ENCODE measurements around the gene CCDC33. TPM values are rescaled to one million over a fixed set of nuclear protein-coding genes. Genes with fewer than 3 reads are reported as not detected.

Gene CCDC33
- total RNA-seq, 1 experiment from 2014 or later = 0.15 TPM

GRCh38 chr15:74240002-74240568 is 4.0 kb downstream of the CCDC33 start:
- Histone ChIP-seq H3K9me2 (ENCODE audit: insufficient read depth) (no peaks in the 10 kb centered on the region), H3K4me1 (ENCODE audit: control insufficient read depth in 1 of 2, insufficient read depth in 2 of 2, low read length in 2 of 2) (peaks cover 38 to 46% of the 10 kb centered on the region in 2 experiments), H3K9ac (ENCODE audit: low read length) (no peak overlapping the region), H3K27me3 (ENCODE audit: insufficient read depth, low read length) (no peaks in the 10 kb centered on the region), H4K20me1 (ENCODE audit: insufficient read depth) (no peaks in the 10 kb centered on the region), H3K9me3 (ENCODE audit: control insufficient read depth in 1 of 2, insufficient read depth in 1 of 2, low read depth in 1 of 2, low read length in 2 of 2) (no peaks in the 10 kb centered on the region), H3K27ac (ENCODE audit: low read depth, low read length) (peak overlapping the region; percentile 64), H3K4me3 (replicated peaks in 1 of 2; ENCODE audit: low read depth in 1 of 2, low read length in 2 of 2) (0 out of 4 replicates have a peak overlapping the region, but pooled peaks of 1 of the 2 experiments have one; percentile 9), H3K4me2 (ENCODE audit: low read length) (peak overlapping the region; percentile 60), H3K79me2 (ENCODE audit: insufficient read depth, low read length) (no peaks in the 10 kb centered on the region), H2AFZ (ENCODE audit: low read depth, low read length, poor library complexity, severe bottlenecking) (no peak overlapping the region), H3K36me3 (ENCODE audit: control insufficient read depth in 1 of 2, insufficient read depth in 2 of 2, low read length in 2 of 2) (no peaks in the 10 kb centered on the region)
- DNase-seq (ENCODE audit: low read depth, low spot score) (peak; percentile 88), ATAC-seq (peak; percentile 96)
- RAD21 ChIA-PET (ENCODE audit: low non-redundant PET in 1 of 2, low total read pairs in 2 of 2, uncharacterized antibody in 2 of 2, unreplicated experiment in 2 of 2) = interaction anchor here in 1 of 2 experiments (0.9 kb wide), 1 partner anchor 67 kb away, joined by 3 read pairs; no protein-coding TSS in a partner anchor
- intact Hi-C loops (cut with micrococcal nuclease) = loop anchor here (2.0 kb wide), 1 partner anchor 39 kb away; no protein-coding TSS in a partner anchor
- CTCF ChIA-PET = interaction anchor here (0.9 to 2.4 kb wide), 4 partner anchors 9 to 111 kb away, joined by 3 to 18 read pairs (median 4); no protein-coding TSS in a partner anchor
- POLR2A ChIA-PET = interaction anchor here (0.8 kb wide), 1 partner anchor 29 kb away, joined by 3 read pairs; no protein-coding TSS in a partner anchor
- BruUV-seq (replicated peaks) = no TSS peak
- TF ChIP-seq, protein P1, sequence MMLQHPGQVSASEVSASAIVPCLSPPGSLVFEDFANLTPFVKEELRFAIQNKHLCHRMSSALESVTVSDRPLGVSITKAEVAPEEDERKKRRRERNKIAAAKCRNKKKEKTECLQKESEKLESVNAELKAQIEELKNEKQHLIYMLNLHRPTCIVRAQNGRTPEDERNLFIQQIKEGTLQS (IDR thresholded peaks at IDR 0.05) = no peak
- TF ChIP-seq POLR2AphosphoS5 (IDR thresholded peaks at IDR 0.05; ENCODE audit: low read depth, low read length) = peak; percentile 61
- TF ChIP-seq SIN3A (IDR thresholded peaks at IDR 0.05; ENCODE audit: low read depth) = no peak
- TF ChIP-seq TCF7L2 (IDR thresholded peaks at IDR 0.05; ENCODE audit: borderline replicate concordance, extremely low read depth, insufficient read depth, insufficient read length) = no peak
- TF ChIP-seq ELF1 (IDR thresholded peaks at IDR 0.05; ENCODE audit: borderline replicate concordance, low read depth) = no peak
- no peak for TF ChIP-seq ZNF274 (IDR thresholded peaks at IDR 0.05; ENCODE audit: low read depth, low read length)
- TF ChIP-seq SP1 (IDR thresholded peaks at IDR 0.05; ENCODE audit: low read depth) = peak; percentile 84
- TF ChIP-seq ZBTB33 (IDR thresholded peaks at IDR 0.05; ENCODE audit: extremely low read depth, insufficient replicate concordance, low read length) = no peak
- TF ChIP-seq EZH2 (IDR thresholded peaks at IDR 0.05) = no peak
- peak; percentile 52; the same call in 1 of the 2 replicates for TF ChIP-seq RAD21 (IDR thresholded peaks at IDR 0.05; ENCODE audit: low read depth)
- no peak for TF ChIP-seq EGR1 (IDR thresholded peaks at IDR 0.05; ENCODE audit: low read depth)
- TF ChIP-seq, protein P2, sequence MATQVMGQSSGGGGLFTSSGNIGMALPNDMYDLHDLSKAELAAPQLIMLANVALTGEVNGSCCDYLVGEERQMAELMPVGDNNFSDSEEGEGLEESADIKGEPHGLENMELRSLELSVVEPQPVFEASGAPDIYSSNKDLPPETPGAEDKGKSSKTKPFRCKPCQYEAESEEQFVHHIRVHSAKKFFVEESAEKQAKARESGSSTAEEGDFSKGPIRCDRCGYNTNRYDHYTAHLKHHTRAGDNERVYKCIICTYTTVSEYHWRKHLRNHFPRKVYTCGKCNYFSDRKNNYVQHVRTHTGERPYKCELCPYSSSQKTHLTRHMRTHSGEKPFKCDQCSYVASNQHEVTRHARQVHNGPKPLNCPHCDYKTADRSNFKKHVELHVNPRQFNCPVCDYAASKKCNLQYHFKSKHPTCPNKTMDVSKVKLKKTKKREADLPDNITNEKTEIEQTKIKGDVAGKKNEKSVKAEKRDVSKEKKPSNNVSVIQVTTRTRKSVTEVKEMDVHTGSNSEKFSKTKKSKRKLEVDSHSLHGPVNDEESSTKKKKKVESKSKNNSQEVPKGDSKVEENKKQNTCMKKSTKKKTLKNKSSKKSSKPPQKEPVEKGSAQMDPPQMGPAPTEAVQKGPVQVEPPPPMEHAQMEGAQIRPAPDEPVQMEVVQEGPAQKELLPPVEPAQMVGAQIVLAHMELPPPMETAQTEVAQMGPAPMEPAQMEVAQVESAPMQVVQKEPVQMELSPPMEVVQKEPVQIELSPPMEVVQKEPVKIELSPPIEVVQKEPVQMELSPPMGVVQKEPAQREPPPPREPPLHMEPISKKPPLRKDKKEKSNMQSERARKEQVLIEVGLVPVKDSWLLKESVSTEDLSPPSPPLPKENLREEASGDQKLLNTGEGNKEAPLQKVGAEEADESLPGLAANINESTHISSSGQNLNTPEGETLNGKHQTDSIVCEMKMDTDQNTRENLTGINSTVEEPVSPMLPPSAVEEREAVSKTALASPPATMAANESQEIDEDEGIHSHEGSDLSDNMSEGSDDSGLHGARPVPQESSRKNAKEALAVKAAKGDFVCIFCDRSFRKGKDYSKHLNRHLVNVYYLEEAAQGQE (IDR thresholded peaks at IDR 0.05; ENCODE audit: low read depth) = no peak
- TF ChIP-seq ZFX (IDR thresholded peaks at IDR 0.05) = no peak
- no peak; the same call in none of the 2 replicates for TF ChIP-seq JUND (IDR thresholded peaks at IDR 0.05)
- TF ChIP-seq YY1 (IDR thresholded peaks at IDR 0.05; ENCODE audit: extremely low read depth, insufficient replicate concordance, low read depth, low read length) = no peak
- TF ChIP-seq CEBPB (IDR thresholded peaks at IDR 0.05; ENCODE audit: low read depth) = no peak
- TF ChIP-seq CBX3 (IDR thresholded peaks at IDR 0.05; ENCODE audit: low read depth) = peak; percentile 81; the same call in 1 of the 2 replicates
- TF ChIP-seq SRF (IDR thresholded peaks at IDR 0.05; ENCODE audit: low read depth) = no peak
- no peak for TF ChIP-seq EZH2phosphoT487 (IDR thresholded peaks at IDR 0.05; ENCODE audit: borderline replicate concordance)
- TF ChIP-seq, protein P3, sequence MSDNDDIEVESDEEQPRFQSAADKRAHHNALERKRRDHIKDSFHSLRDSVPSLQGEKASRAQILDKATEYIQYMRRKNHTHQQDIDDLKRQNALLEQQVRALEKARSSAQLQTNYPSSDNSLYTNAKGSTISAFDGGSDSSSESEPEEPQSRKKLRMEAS (IDR thresholded peaks at IDR 0.05) = peak; percentile 79; the same call in 1 of the 2 replicates
- no peak for TF ChIP-seq POLR2A (IDR thresholded peaks at IDR 0.05; ENCODE audit: borderline replicate concordance, extremely low read depth, insufficient read depth, insufficient read length)
- TF ChIP-seq FOSL1 (IDR thresholded peaks at IDR 0.05; ENCODE audit: low read depth) = peak; percentile 76

Data from HCT116 (cell line).